ENCODE results near the gene DOLK. TPM values are rescaled to one million over a fixed set of nuclear protein-coding genes. Genes with fewer than 3 reads are reported as not detected.

The DOLK gene
- total RNA-seq, 1 experiment from 2014 or later, result 29.7 TPM

DNA sequence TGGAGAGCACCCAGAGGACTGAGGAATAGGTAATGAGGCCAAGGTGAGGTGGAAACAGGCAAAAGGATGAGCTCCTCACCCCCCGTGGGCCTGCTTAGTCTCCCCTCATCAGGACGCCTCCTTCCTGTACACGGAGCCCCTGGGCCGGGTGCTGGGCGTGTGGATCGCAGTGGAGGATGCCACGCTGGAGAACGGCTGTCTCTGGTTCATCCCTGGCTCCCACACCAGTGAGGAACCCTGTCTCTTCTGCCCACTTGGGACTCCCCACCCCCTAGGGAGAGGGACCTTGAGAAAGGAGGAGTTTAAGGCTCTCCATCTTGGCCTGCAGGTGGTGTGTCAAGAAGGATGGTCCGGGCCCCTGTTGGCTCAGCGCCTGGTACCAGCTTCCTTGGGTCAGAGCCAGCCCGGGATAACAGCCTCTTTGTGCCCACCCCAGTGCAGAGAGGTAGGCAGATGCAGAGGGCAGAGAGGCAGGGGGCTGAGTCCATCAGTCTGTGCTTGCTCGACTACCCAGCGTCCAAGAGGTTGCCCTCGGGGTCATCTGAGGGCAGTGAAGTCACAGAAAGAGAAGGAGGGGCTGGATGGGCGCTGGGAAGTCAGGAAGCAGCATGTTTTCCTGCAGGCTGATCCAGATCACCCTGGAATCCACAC is 7.0 kb downstream of the DOLK start:
- DNase-seq, result no peak
- H3K27me3 ChIP-seq, result no peaks in the 10 kb centered on the region
- H3K4me3 ChIP-seq, result no peak overlapping the region
- no peaks in the 10 kb centered on the region for H3K9me3 ChIP-seq
- no peaks in the 10 kb centered on the region for H3K36me3 ChIP-seq

- no peak for DNase-seq
- no peaks in the 10 kb centered on the region for H3K9me3 ChIP-seq
These were observed 9.9 kb downstream of the DOLK start for GRCh38 chr9:128937310-128938165.

DNA sequence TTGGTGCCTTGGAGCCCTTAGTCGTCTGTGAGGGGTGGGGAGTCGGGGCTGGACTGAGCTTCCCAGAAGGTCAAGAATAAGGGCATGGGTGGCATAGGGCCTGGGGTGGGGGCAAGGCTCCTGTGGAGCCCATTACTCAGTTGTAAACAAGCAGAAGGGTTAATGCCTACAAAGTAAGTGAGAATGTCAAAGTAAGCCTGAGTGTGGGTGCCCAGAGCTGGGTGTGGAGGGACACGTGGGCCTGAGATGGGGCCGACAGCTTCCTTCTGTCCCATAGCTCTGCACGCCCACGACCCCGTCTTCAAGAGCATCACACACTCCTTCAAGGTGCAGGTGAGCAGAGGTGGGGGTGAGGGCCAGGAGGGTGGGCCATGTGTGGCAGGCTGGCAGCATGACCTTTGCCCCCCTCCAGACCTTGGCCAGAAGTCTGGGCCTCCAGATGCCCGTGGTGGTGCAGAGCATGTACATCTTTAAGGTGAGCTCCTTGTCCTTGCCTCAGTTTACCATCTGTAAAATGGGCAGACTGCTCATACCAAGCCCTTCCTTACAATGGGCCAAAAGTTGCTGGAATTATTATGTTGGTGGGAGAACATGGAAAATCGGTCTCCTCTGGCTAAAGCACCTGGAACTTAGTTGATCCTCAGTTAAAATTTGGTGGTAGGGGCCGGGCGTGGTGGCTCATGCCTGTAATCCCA is 11.1 kb downstream of the DOLK start:
- Histone ChIP-seq H3K36me3 (no peaks in the 10 kb centered on the region), H3K4me3 (no peak overlapping the region)
- no peak for DNase-seq

More at GRCh38 chr9:128937310-128938165, 9.9 kb downstream of the DOLK start:
- Histone ChIP-seq H3K4me3 (no peak overlapping the region), H3K36me3 (no peaks in the 10 kb centered on the region), H3K27me3 (no peaks in the 10 kb centered on the region)

DNA sequence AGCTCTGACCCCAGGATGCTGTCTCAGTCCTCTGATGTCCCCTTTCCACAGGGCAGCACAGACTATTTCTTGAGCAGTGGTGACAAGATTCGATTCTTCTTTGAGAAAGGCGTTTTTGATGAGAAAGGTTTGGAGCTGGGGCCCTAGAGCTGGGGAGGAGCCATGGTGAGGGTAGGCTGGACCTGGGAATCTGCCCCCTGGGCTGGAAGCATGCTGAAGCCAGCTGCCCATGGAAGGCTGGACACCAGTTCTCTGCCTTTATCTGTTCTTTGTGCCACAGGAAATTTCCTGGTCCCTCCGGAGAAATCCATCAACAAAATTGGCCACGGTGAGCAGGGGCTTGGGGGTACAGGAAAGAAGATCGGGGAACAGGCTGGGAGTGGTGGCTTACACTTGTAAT is 13.7 kb downstream of the DOLK start:
- DNase-seq, result no peak
- Histone ChIP-seq H3K4me3 (no peak overlapping the region), H3K27me3 (no peaks in the 10 kb centered on the region), H3K36me3 (no peaks in the 10 kb centered on the region), H3K9me3 (no peaks in the 10 kb centered on the region)

More for the DNA sequence above, 11.1 kb downstream of the DOLK start:
- Histone ChIP-seq H3K27me3 (no peaks in the 10 kb centered on the region), H3K9me3 (no peaks in the 10 kb centered on the region)

DNA sequence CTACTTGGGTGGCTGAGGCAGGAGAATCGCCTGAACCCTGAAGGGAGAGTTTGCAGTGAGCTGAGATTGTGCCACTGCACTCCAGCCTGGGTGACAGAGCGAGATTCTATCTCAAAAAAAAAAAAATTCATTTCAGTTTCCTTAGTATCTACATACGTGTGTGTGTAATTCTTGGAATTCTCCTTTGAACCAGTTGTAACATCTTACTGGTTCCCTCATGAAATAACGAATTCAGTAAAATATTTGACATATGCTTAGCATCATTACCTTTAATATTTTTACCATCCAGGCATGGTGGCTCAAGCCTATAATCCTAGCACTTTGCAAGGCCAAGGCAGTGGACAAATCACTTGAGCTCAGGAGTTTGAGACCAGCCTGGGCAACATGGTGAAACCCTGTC is 17.8 kb downstream of the DOLK start:
- H3K27me3 ChIP-seq, result no peaks in the 10 kb centered on the region
- no peaks in the 10 kb centered on the region for H3K36me3 ChIP-seq
- H3K4me3 ChIP-seq, result no peak overlapping the region
- no peak for DNase-seq
- no peaks in the 10 kb centered on the region for H3K9me3 ChIP-seq

GRCh38 chr9:128928624-128929023 is 18.8 kb downstream of the DOLK start:
- Histone ChIP-seq H3K4me3 (no peak overlapping the region), H3K9me3 (no peaks in the 10 kb centered on the region), H3K36me3 (no peaks in the 10 kb centered on the region), H3K27me3 (no peaks in the 10 kb centered on the region)
- no peak for DNase-seq

- DNase-seq, result no peak
- Histone ChIP-seq H3K27me3 (no peaks in the 10 kb centered on the region), H3K36me3 (no peaks in the 10 kb centered on the region), H3K4me3 (no peak overlapping the region), H3K9me3 (no peaks in the 10 kb centered on the region)
These were observed 19.5 kb downstream of the DOLK start for GRCh38 chr9:128927731-128928411.

DNA sequence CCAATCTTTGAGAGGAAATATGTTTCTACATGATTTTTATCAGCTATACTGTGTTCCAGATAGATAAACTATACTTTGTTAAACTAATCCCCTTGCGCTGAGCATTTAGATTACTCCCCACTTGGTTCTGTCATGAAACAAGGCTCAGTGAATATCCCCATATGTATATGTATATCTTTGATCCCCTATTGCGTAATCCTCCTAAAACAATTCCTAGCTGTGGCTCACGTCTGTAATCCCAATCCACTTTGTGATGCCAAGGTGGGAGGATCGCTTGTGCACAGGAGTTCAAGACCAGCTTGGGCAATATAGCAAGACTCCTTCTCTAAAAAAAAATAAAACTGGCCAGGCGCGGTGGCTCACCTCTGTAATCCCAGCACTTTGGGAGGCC is 23.9 kb downstream of the DOLK start:
- Histone ChIP-seq H3K4me3 (no peak overlapping the region), H3K9me3 (no peaks in the 10 kb centered on the region), H3K36me3 (no peaks in the 10 kb centered on the region; the same call in 1 of the 2 replicates), H3K27me3 (no peaks in the 10 kb centered on the region)
- no peak for DNase-seq

GRCh38 chr9:128921881-128922763 is 25.3 kb downstream of the DOLK start:
- Histone ChIP-seq H3K27me3 (no peaks in the 10 kb centered on the region), H3K9me3 (no peaks in the 10 kb centered on the region), H3K4me3 (no peak overlapping the region), H3K36me3 (peaks cover 3% of the 10 kb centered on the region; the same call in 1 of the 2 replicates)
- DNase-seq, result no peak

GRCh38 chr9:128920381-128921058 is 26.9 kb downstream of the DOLK start, which contains the start of gene PHYHD1:
Gene PHYHD1, plus strand, starts transcription at chr9:128920982. Its CDS starts 1,342 bp downstream, at chr9:128922324.
- Histone ChIP-seq H3K36me3 (peaks cover 9% of the 10 kb centered on the region), H3K4me3 (no peak within 1 kb of the TSS), H3K9me3 (no peaks in the 10 kb centered on the region), H3K27me3 (no peaks in the 10 kb centered on the region)
- DNase-seq, result peak; percentile 83

GRCh38 chr9:128919402-128920089 is 27.9 kb downstream of the DOLK start:
- H3K9me3 ChIP-seq, result no peaks in the 10 kb centered on the region
- no peaks in the 10 kb centered on the region for H3K27me3 ChIP-seq
- no peak for DNase-seq
- H3K4me3 ChIP-seq, result no peak overlapping the region
- peaks cover 9% of the 10 kb centered on the region for H3K36me3 ChIP-seq

GRCh38 chr9:128918921-128919320 is 28.5 kb downstream of the DOLK start:
- Histone ChIP-seq H3K9me3 (no peaks in the 10 kb centered on the region), H3K36me3 (peaks cover 9% of the 10 kb centered on the region), H3K27me3 (no peaks in the 10 kb centered on the region), H3K4me3 (no peak overlapping the region)
- no peak for DNase-seq

DNA sequence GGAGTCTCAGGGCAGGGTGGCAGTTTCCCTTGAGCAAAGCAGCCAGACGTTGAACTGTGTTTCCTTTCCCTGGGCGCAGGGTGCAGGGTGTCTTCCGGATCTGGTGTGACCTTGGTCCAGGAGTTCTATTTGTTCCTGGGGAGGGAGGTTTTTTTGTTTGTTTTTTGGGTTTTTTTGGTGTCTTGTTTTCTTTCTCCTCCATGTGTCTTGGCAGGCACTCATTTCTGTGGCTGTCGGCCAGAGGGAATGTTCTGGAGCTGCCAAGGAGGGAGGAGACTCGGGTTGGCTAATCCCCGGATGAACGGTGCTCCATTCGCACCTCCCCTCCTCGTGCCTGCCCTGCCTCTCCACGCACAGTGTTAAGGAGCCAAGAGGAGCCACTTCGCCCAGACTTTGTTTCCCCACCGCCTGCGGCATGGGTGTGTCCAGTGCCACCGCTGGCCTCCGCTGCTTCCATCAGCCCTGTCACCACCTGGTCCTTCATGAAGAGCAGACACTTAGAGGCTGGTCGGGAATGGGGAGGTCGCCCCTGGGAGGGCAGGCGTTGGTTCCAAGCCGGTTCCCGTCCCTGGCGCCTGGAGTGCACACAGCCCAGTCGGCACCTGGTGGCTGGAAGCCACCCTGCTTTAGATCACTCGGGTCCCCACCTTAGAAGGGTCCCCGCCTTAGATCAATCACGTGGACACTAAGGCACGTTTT is 30.1 kb downstream of the DOLK start:
- Histone ChIP-seq H3K36me3 (peaks cover 13% of the 10 kb centered on the region), H3K4me3 (no peak overlapping the region), H3K9me3 (no peaks in the 10 kb centered on the region), H3K27me3 (no peaks in the 10 kb centered on the region)
- DNase-seq, result peak; percentile 64

DNA sequence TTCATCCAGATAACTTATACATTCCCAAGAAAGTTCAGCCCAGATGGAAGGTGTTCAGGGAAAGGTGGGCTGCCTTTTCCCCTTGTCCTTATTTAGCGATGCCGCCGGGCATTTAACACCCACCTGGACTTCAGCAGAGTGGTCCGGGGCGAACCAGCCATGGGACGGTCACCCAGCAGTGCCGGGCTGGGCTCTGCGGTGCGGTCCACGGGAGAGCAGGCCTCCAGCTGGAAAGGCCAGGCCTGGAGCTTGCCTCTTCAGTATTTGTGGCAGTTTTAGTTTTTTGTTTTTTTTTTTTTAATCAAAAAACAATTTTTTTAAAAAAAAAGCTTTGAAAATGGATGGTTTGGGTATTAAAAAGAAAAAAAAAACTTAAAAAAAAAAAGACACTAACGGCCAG is 30.7 kb downstream of the DOLK start:
- peaks cover 16% of the 10 kb centered on the region for H3K36me3 ChIP-seq
- no peak overlapping the region for H3K4me3 ChIP-seq
- no peaks in the 10 kb centered on the region for H3K27me3 ChIP-seq
- no peaks in the 10 kb centered on the region for H3K9me3 ChIP-seq
- no peak for DNase-seq

All from MG63 (cell line).